Erythroblast (primary cell): ENCODE results near the gene GIGYF2.

Source experiments
- GATA1 ChIP-seq: IDR thresholded peaks from 2 replicates; pipeline ENCODE4 v1.6.1; 2011; ENCODE audit warnings: low read depth, mild to moderate bottlenecking, control low read depth, low read length, moderate library complexity
- POLR2A ChIP-seq: IDR thresholded peaks from 2 replicates; pipeline ENCODE4 v1.6.1; 2011; ENCODE audit warnings: mild to moderate bottlenecking, low read length

DNA sequence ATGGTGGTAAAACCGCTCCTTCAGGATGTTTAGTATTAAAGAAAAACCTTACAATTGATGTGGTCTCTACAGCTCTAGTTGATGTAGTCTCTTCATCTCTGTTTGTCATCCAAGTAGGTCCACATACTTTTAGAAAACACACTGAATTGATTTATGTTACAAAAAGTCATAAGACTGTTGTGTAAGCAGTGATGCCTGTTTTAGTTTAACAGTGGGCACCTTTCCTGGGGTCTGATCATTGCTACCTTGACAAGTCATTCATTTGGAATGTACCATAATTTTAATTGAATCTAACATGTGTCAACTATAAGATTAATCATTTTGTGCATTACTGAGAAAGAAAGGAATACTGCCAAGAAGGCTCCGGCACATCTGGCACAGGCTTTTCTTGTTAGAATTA lies 34.3 kb downstream of the GIGYF2 start:
- TF ChIP-seq POLR2A, result no peak
- TF ChIP-seq GATA1, result no peak
